HCT116 (cell line): ENCODE measurements around the gene STK11. TPM values are rescaled to one million over a fixed set of nuclear protein-coding genes. Genes with fewer than 3 reads are reported as not detected.
A peak's percentile ranks its signal among the peaks of the same experiment; 100 is the strongest.

Source experiments
- ATAC-seq: fragments of 200-7000 bp; cut with Tn5 transposase; 2 replicates; pipeline ENCODE4 v1.9.1; 2020; ENCODE audit warnings: mild to moderate bottlenecking, moderate library complexity
- BruUV-seq: library from RNA; stranded (reverse); fragments of 400-500 nt; replicated peaks from 2 replicates; lab custom pipeline; 2021; lab: Mats Ljungman, UMichigan
- CTCF ChIA-PET: fragments of 300-600 bp; sonication (Branson Sonifier 250); formaldehyde crosslinking; loops from one replicate; lab custom pipeline; 2021; ENCODE audit warnings: antibody characterized with exemption; lab: Charles Lee
- POLR2A ChIA-PET: fragments of 300-600, 350-600 bp; sonication (Branson Sonifier 250); formaldehyde crosslinking; loops from one replicate; lab custom pipeline; 2021; ENCODE audit warnings: antibody characterized with exemption; lab: Charles Lee
- RAD21 ChIA-PET, 2 experiments: fragments of 300-600 bp; sonication (Branson Sonifier 250); formaldehyde crosslinking; loops; one replicate each; lab custom pipeline; 2023; ENCODE audit warnings: low total read pairs in 2 of 2; ENCODE audit not compliant: uncharacterized antibody in 2 of 2, unreplicated experiment in 2 of 2, low non-redundant PET in 1 of 2; lab: Charles Lee
- DNase-seq: peaks from one replicate; pipeline ENCODE4 v3.0.0-alpha.2; 2010; ENCODE audit warnings: low read depth, low spot score
- H2AFZ ChIP-seq: fragments of 200-600 bp; shearing (Covaris generic), sonication (generic); 2 replicates; pipeline ENCODE4 v1.6.1; 2017; ENCODE audit warnings: low read depth, mixed run types, mixed read lengths, antibody characterized with exemption, low read length; ENCODE audit not compliant: poor library complexity, severe bottlenecking
- H3K27ac ChIP-seq: 2 replicates; pipeline ENCODE4 v1.5.1; 2012; ENCODE audit warnings: low read depth, low read length
- H3K27me3 ChIP-seq: fragments of 200-600 bp; sonication (generic); 2 replicates; pipeline ENCODE4 v1.6.1; 2016; ENCODE audit warnings: mixed run types, low read length, mixed read lengths; ENCODE audit not compliant: insufficient read depth
- H3K36me3 ChIP-seq, 2 experiments: fragments of 200-500 bp in 1 of 2; fragments of 200-600 bp in 1 of 2; sonication (Bioruptor generic) in 1 of 2; sonication (generic) in 1 of 2; 2 replicates each; pipeline versions ENCODE4 v1.5.1 to v1.6.1; 2014 to 2016; ENCODE audit warnings: low read length in 2 of 2, inconsistent platforms in 1 of 2, mixed read lengths in 1 of 2, mixed run types in 1 of 2; ENCODE audit not compliant: insufficient read depth in 2 of 2, control insufficient read depth in 1 of 2
- H3K4me1 ChIP-seq, 2 experiments: fragments of 200-600 bp in 1 of 2; sonication (generic) in 1 of 2; 2 replicates each; pipeline versions ENCODE4 v1.5.1 to v1.6.1; 2012 to 2017; ENCODE audit warnings: low read length in 2 of 2, inconsistent platforms in 1 of 2, mild to moderate bottlenecking in 1 of 2, mixed read lengths in 1 of 2, mixed run types in 1 of 2, moderate library complexity in 1 of 2; ENCODE audit not compliant: insufficient read depth in 2 of 2, control insufficient read depth in 1 of 2
- H3K4me2 ChIP-seq: fragments of 200-600 bp; sonication (generic); 2 replicates; pipeline ENCODE4 v1.6.1; 2017; ENCODE audit warnings: mixed run types, low read length, mixed read lengths
- H3K4me3 ChIP-seq, 2 experiments: fragments of 200-600 bp in 1 of 2; sonication (generic) in 1 of 2; replicated peaks in 1 of 2; 2 replicates each; pipeline ENCODE4 v1.5.1; 2011 to 2016; ENCODE audit warnings: low read length in 2 of 2, control low read depth in 1 of 2, low read depth in 1 of 2, mild to moderate bottlenecking in 1 of 2, mixed read lengths in 1 of 2, mixed run types in 1 of 2
- H3K79me2 ChIP-seq: fragments of 200-600 bp; sonication (generic); 2 replicates; pipeline ENCODE4 v1.6.1; 2017; ENCODE audit warnings: mild to moderate bottlenecking, mixed run types, low read length, moderate library complexity, mixed read lengths; ENCODE audit not compliant: insufficient read depth
- H3K9ac ChIP-seq: fragments of 200-600 bp; sonication (generic); 2 replicates; pipeline ENCODE4 v1.6.1; 2016; ENCODE audit warnings: low read length, mixed read lengths
- H3K9me2 ChIP-seq: fragments of 200-600 bp; sonication (generic), shearing (Covaris generic); 2 replicates; pipeline ENCODE4 v1.6.1; 2017; ENCODE audit warnings: mixed run types, mild to moderate bottlenecking, moderate library complexity; ENCODE audit not compliant: insufficient read depth
- H3K9me3 ChIP-seq, 2 experiments: fragments of 200-500 bp in 1 of 2; fragments of 200-600 bp in 1 of 2; sonication (Bioruptor generic) in 1 of 2; sonication (generic) in 1 of 2; 2 replicates each; pipeline ENCODE4 v1.6.1; 2014 to 2017; ENCODE audit warnings: low read length in 2 of 2, mixed read lengths in 2 of 2, inconsistent platforms in 1 of 2, low read depth in 1 of 2, mild to moderate bottlenecking in 1 of 2, mixed run types in 1 of 2, moderate library complexity in 1 of 2; ENCODE audit not compliant: control insufficient read depth in 1 of 2, insufficient read depth in 1 of 2
- H4K20me1 ChIP-seq: fragments of 200-600 bp; sonication (generic), shearing (Covaris generic); 2 replicates; pipeline ENCODE4 v1.6.1; 2017; ENCODE audit warnings: mixed run types, mild to moderate bottlenecking, moderate library complexity; ENCODE audit not compliant: insufficient read depth
- EGR1 ChIP-seq: IDR thresholded peaks from 2 replicates; pipeline ENCODE4 v1.6.1; 2012; ENCODE audit warnings: low read depth
- EZH2phosphoT487 ChIP-seq: fragments of 200-600 bp; IDR thresholded peaks from 2 replicates; pipeline ENCODE4 v1.6.1; 2018; ENCODE audit warnings: antibody characterized with exemption, borderline replicate concordance
- FOSL1 ChIP-seq: IDR thresholded peaks from 2 replicates; pipeline ENCODE4 v1.6.1; 2012; ENCODE audit warnings: low read depth
- POLR2A ChIP-seq: IDR thresholded peaks from 2 replicates; pipeline ENCODE4 v1.7.0; 2011; ENCODE audit warnings: borderline replicate concordance; ENCODE audit not compliant: insufficient read depth, insufficient read length; ENCODE audit errors: extremely low read depth
- POLR2AphosphoS5 ChIP-seq: IDR thresholded peaks from 2 replicates; pipeline ENCODE4 v1.6.1; 2011; ENCODE audit warnings: mild to moderate bottlenecking, low read depth, low read length, moderate library complexity
- RAD21 ChIP-seq: IDR thresholded peaks from 2 replicates; pipeline ENCODE4 v1.6.1; 2012; ENCODE audit warnings: low read depth, mild to moderate bottlenecking
- SIN3A ChIP-seq: IDR thresholded peaks from 2 replicates; pipeline ENCODE4 v1.6.1; 2012; ENCODE audit warnings: low read depth
- TCF7L2 ChIP-seq: IDR thresholded peaks from 2 replicates; pipeline ENCODE4 v1.7.0; 2011; ENCODE audit warnings: borderline replicate concordance, inconsistent platforms; ENCODE audit not compliant: insufficient read depth, insufficient read length; ENCODE audit errors: extremely low read depth
- YY1 ChIP-seq: IDR thresholded peaks from 2 replicates; pipeline ENCODE4 v1.6.1; 2011; ENCODE audit warnings: low read length, low read depth, moderate library complexity, mild to moderate bottlenecking; ENCODE audit not compliant: insufficient replicate concordance; ENCODE audit errors: extremely low read depth
- intact Hi-C: fragments of 100-400 bp; cut with micrococcal nuclease; formaldehyde crosslinking; loops from 2 replicates; pipeline ENCODE4 v1.10.0; 2022
- total RNA-seq: library from RNA; stranded (reverse); gene quantifications from one replicate; pipeline ENCODE4 v1.2.1, GENCODE V29; 2021; ENCODE audit not compliant: unreplicated experiment
- TF ChIP-seq, protein P1 (sequence below): IDR thresholded peaks from 2 replicates; pipeline ENCODE4 v1.6.1; 2012
- TF ChIP-seq, protein P2 (sequence below): IDR thresholded peaks from 2 replicates; pipeline ENCODE4 v1.6.1; 2012
- TF ChIP-seq, protein P3 (sequence below): IDR thresholded peaks from 2 replicates; pipeline ENCODE4 v1.6.1; 2012; ENCODE audit warnings: low read depth
- TF ChIP-seq, protein P4 (sequence below): IDR thresholded peaks from 2 replicates; pipeline ENCODE4 v1.6.1; 2011; ENCODE audit warnings: mild to moderate bottlenecking, low read length, moderate library complexity; ENCODE audit not compliant: insufficient replicate concordance; ENCODE audit errors: extremely low read depth

Gene STK11
- total RNA-seq, 1 experiment from 2014 or later: 86.9 TPM

DNA sequence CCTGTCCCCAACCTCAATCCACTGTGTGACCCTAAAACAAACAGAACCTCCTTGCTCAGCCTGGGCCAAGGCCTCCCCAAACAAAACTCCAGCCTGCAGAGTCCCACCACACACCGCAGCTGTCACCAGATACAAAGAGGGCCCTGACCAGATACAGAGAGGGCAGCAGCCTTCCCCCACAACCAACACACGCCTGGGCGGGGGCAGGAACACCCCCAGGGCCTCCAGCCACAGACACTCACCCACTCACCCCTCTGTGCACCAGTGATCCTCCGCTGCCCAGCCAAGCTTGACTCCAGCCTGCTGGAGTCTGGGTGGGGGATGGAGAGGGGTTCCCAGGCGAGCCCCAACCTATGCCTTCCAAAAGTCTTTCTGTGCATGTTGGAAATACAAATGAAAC lies 57.6 kb downstream of the STK11 start:
- TF ChIP-seq SIN3A (no peak), POLR2AphosphoS5 (no peak), EGR1 (no peak), POLR2A (no peak), YY1 (no peak), FOSL1 (no peak), RAD21 (no peak), TCF7L2 (no peak), EZH2phosphoT487 (no peak)
- TF ChIP-seq, protein P1, sequence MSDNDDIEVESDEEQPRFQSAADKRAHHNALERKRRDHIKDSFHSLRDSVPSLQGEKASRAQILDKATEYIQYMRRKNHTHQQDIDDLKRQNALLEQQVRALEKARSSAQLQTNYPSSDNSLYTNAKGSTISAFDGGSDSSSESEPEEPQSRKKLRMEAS: no peak
- TF ChIP-seq, protein P2, sequence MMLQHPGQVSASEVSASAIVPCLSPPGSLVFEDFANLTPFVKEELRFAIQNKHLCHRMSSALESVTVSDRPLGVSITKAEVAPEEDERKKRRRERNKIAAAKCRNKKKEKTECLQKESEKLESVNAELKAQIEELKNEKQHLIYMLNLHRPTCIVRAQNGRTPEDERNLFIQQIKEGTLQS: no peak
- TF ChIP-seq, protein P3, sequence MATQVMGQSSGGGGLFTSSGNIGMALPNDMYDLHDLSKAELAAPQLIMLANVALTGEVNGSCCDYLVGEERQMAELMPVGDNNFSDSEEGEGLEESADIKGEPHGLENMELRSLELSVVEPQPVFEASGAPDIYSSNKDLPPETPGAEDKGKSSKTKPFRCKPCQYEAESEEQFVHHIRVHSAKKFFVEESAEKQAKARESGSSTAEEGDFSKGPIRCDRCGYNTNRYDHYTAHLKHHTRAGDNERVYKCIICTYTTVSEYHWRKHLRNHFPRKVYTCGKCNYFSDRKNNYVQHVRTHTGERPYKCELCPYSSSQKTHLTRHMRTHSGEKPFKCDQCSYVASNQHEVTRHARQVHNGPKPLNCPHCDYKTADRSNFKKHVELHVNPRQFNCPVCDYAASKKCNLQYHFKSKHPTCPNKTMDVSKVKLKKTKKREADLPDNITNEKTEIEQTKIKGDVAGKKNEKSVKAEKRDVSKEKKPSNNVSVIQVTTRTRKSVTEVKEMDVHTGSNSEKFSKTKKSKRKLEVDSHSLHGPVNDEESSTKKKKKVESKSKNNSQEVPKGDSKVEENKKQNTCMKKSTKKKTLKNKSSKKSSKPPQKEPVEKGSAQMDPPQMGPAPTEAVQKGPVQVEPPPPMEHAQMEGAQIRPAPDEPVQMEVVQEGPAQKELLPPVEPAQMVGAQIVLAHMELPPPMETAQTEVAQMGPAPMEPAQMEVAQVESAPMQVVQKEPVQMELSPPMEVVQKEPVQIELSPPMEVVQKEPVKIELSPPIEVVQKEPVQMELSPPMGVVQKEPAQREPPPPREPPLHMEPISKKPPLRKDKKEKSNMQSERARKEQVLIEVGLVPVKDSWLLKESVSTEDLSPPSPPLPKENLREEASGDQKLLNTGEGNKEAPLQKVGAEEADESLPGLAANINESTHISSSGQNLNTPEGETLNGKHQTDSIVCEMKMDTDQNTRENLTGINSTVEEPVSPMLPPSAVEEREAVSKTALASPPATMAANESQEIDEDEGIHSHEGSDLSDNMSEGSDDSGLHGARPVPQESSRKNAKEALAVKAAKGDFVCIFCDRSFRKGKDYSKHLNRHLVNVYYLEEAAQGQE: no peak
- TF ChIP-seq, protein P4, sequence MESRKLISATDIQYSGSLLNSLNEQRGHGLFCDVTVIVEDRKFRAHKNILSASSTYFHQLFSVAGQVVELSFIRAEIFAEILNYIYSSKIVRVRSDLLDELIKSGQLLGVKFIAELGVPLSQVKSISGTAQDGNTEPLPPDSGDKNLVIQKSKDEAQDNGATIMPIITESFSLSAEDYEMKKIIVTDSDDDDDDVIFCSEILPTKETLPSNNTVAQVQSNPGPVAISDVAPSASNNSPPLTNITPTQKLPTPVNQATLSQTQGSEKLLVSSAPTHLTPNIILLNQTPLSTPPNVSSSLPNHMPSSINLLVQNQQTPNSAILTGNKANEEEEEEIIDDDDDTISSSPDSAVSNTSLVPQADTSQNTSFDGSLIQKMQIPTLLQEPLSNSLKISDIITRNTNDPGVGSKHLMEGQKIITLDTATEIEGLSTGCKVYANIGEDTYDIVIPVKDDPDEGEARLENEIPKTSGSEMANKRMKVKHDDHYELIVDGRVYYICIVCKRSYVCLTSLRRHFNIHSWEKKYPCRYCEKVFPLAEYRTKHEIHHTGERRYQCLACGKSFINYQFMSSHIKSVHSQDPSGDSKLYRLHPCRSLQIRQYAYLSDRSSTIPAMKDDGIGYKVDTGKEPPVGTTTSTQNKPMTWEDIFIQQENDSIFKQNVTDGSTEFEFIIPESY: no peak
- H3K4me3 ChIP-seq: no peak overlapping the region
- RAD21 ChIA-PET: no interaction called here
- H3K9ac ChIP-seq: peak overlapping the region; percentile 99
- H3K9me2 ChIP-seq: no peaks in the 10 kb centered on the region
- no peak overlapping the region for H2AFZ ChIP-seq
- BruUV-seq: no TSS peak
- H3K9me3 ChIP-seq: no peaks in the 10 kb centered on the region
- DNase-seq (no peak), ATAC-seq (no peak)
- peaks cover 59 to 96% of the 10 kb centered on the region in 2 experiments for H3K4me1 ChIP-seq
- no peaks in the 10 kb centered on the region for H3K27me3 ChIP-seq
- POLR2A ChIA-PET: interaction anchor here (1.3 kb wide), 1 partner anchor 10 kb away, joined by 3 read pairs; no protein-coding TSS in a partner anchor
- H3K79me2 ChIP-seq: peaks cover 10% of the 10 kb centered on the region
- peak overlapping the region; percentile 99 for H3K27ac ChIP-seq
- CTCF ChIA-PET: no interaction called here
- peaks cover 0 to 2% of the 10 kb centered on the region in 2 experiments; a peak in 2 of 4 replicates for H3K36me3 ChIP-seq
- intact Hi-C loops: no loop called here
- no peaks in the 10 kb centered on the region for H4K20me1 ChIP-seq
- peak overlapping the region; percentile 98 for H3K4me2 ChIP-seq
